Right lobe of liver (tissue), 6 donors: ENCODE results near the gene CDH12. TPM values are rescaled to one million over a fixed set of nuclear protein-coding genes. Genes with fewer than 3 reads are reported as not detected.

Source experiments
- ATAC-seq, 4 donors: fragments of 200-7000 bp; cut with Tn5 transposase; one replicate each; pipeline ENCODE4 v1.9.1; 2020; ENCODE audit warnings: mild to moderate bottlenecking in 4 of 4, moderate library complexity in 4 of 4
- DNase-seq, 3 donors: peaks; one replicate each; pipeline ENCODE4 v3.0.0-alpha.2; 2020
- H3K27ac ChIP-seq, 3 donors: fragments of 200-600 bp; one replicate each; pipeline ENCODE4 v1.8.0; 2022
- H3K27me3 ChIP-seq, 2 donors: fragments of 200-600 bp; one replicate each; pipeline ENCODE4 v1.8.0; 2022
- H3K36me3 ChIP-seq, 4 donors: fragments of 200-600 bp; sonication (generic) in 1 of 4; one replicate each; pipeline versions ENCODE4 v1.5.1 to v1.8.0; 2017 to 2022; ENCODE audit warnings: control low read depth in 1 of 4
- H3K4me1 ChIP-seq, 4 donors: fragments of 200-600 bp; sonication (generic) in 1 of 4; one replicate each; pipeline versions ENCODE4 v1.5.1 to v1.8.0; 2017 to 2022; ENCODE audit warnings: control low read depth in 1 of 4
- H3K4me3 ChIP-seq, 3 donors: fragments of 200-600 bp; one replicate each; pipeline ENCODE4 v1.8.0; 2022
- H3K9me3 ChIP-seq, 4 donors: fragments of 200-600 bp; sonication (generic) in 1 of 4; one replicate each; pipeline versions ENCODE4 v1.5.1 to v1.8.0; 2017 to 2022; ENCODE audit warnings: control low read depth in 1 of 4
- CTCF ChIP-seq, 4 donors: fragments of 200-600 bp in 3 of 4; fragments of 450-650 bp in 1 of 4; IDR thresholded peaks; one replicate each; pipeline versions ENCODE4 v1.5.1 to v1.8.0; 2016 to 2022; ENCODE audit warnings: antibody characterized with exemption in 4 of 4, mild to moderate bottlenecking in 2 of 4
- POLR2A ChIP-seq: fragments of 450-650 bp; IDR thresholded peaks from one replicate; pipeline ENCODE4 v1.6.1; 2017; ENCODE audit warnings: antibody characterized with exemption, mild to moderate bottlenecking
- WGBS: methylation state at CpG from one replicate; pipeline ENCODE4 v1.1.6; 2018; ENCODE audit warnings: low coverage, low lambda C conversion rate; ENCODE audit not compliant: insufficient coverage; ENCODE audit errors: missing lambda C conversion rate; 5-methylcytosine and 5-hydroxymethylcytosine counted together
- intact Hi-C, 2 donors: fragments of 100-400 bp; cut with DNase I; formaldehyde crosslinking; loops; one replicate each; pipeline versions ENCODE4 v1.11.2 to v1.14.1; 2022
- total RNA-seq, 6 experiments: library from RNA; depleted of rRNA in 2 of 6; stranded (reverse); fragments of >200 nt in 2 of 6; fragmentation: NEBNext Ultra II Directional in 3 of 6; extraction: Animal tissue kit (Norgen Biotek cat#: 25700) in 3 of 6; gene quantifications; one replicate each; pipeline versions ENCODE4 v1.1.0 to v1.2.4, GENCODE V29; 2016 to 2023
- donor health status: DM: no; HTN: yes; CAD: no.
- donor health status: DM: no; HTN: no; CAD: no.
- donor health status: DM: no; HTN: no; CAD: no.
- donor health status: DM: no; HTN: yes; CAD: no.
- donor health status: DM: no; HTN: yes; CAD: no.

Gene CDH12
- total RNA-seq, 6 experiments from 2014 or later, result 0.42 to 1.0 (median 0.77) TPM; not detected in 3

DNA sequence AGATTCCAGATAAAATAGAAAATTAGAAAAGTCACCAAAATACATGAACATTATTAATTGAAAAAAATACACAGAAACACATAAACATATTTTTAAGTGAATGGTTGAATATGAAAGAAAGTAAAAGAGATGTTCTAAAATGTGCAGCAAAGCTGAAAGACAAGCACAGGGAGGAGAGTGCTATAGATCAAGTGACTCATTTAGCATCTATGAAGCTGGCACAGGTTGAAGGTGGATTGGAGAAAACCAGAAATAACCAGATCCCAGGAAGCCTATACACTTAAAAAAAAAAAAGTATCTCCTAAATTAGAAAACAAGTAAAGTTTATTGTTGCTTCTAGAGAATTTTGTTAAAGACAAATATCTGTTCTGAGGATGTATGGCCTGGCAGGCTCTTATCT is 338.9 kb downstream of the CDH12 start:
- Histone ChIP-seq H3K9me3 (no peaks in the 10 kb centered on the region), H3K27ac (no peak overlapping the region), H3K27me3 (no peaks in the 10 kb centered on the region), H3K4me3 (no peak overlapping the region), H3K36me3 (no peaks in the 10 kb centered on the region), H3K4me1 (no peaks in the 10 kb centered on the region)
- ATAC-seq (no peak), DNase-seq (no peak)
- intact Hi-C loops, result no loop called here
- no peak for TF ChIP-seq CTCF (IDR thresholded peaks at IDR 0.05)
- no peak for TF ChIP-seq POLR2A

GRCh38 chr5:22505891-22506290 is 347.3 kb downstream of the CDH12 start:
- DNase-seq (no peak), ATAC-seq (no peak)
- no peaks in the 10 kb centered on the region for H3K4me1 ChIP-seq
- no peaks in the 10 kb centered on the region for H3K9me3 ChIP-seq
- 17% methylated on average over 3 of the region's 3 CpGs for WGBS
- intact Hi-C loops, result no loop called here
- H3K27ac ChIP-seq, result no peak overlapping the region
- no peak for TF ChIP-seq CTCF (IDR thresholded peaks at IDR 0.05)
- no peak for TF ChIP-seq POLR2A
- no peaks in the 10 kb centered on the region for H3K27me3 ChIP-seq
- H3K4me3 ChIP-seq, result no peak overlapping the region
- H3K36me3 ChIP-seq, result no peaks in the 10 kb centered on the region

DNA sequence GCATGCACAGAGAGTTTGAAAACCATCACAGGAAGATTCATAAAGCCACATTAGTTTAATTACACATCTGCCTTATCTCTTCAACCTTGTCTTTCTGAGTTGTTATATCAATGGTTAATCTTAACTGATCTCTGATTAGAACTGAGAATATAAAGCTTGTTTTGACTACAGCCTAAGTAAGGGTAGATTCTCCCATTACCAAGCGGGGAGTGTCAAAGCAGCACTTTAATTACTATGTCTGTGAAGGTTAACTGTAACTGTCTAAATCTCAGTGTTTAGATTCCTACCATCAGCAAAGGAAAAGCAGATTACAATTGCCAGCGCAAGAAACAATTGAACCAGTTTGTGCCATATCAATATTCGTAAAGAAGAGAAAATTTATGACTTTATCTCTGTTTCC is 348.7 kb downstream of the CDH12 start:
- no peak for DNase-seq
- 42% methylated on average over 3 of the region's 3 CpGs for WGBS
- Histone ChIP-seq H3K9me3 (no peaks in the 10 kb centered on the region), H3K27me3 (no peaks in the 10 kb centered on the region), H3K4me1 (no peaks in the 10 kb centered on the region), H3K27ac (no peak overlapping the region), H3K4me3 (no peak overlapping the region), H3K36me3 (no peaks in the 10 kb centered on the region)
- intact Hi-C loops, result no loop called here
- ATAC-seq, result no peak
- TF ChIP-seq POLR2A (no peak), CTCF (IDR thresholded peaks at IDR 0.05) (no peak)

DNA sequence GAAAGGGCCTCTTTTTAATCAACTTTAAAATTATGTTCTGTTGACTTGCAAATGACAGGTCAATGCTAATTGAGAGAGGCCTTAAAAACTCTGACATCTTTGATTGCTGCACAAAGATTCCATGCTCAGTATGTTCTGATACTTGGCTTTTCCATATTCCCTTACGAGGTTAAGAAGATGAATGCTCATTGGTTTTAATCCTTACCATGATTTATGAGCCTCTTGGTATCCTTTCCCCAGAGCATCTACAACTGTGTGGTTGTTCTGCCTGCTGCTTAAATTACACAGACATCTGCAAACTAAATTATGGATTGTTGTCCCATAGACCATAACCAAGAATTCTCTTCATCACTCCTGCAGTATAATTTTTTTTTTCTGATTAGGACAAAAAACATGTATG is 352.6 kb downstream of the CDH12 start:
- H3K27me3 ChIP-seq, result no peaks in the 10 kb centered on the region
- H3K4me1 ChIP-seq, result no peaks in the 10 kb centered on the region
- ATAC-seq (no peak), DNase-seq (no peak)
- no peak for TF ChIP-seq POLR2A
- TF ChIP-seq CTCF (IDR thresholded peaks at IDR 0.05), result no peak
- no peak overlapping the region for H3K27ac ChIP-seq
- WGBS, result 22% methylated on average over 1 of the region's 1 CpG
- no peaks in the 10 kb centered on the region for H3K9me3 ChIP-seq
- intact Hi-C loops, result no loop called here
- H3K36me3 ChIP-seq, result no peaks in the 10 kb centered on the region
- no peak overlapping the region for H3K4me3 ChIP-seq

- Histone ChIP-seq H3K27me3 (no peaks in the 10 kb centered on the region), H3K9me3 (no peaks in the 10 kb centered on the region), H3K36me3 (no peaks in the 10 kb centered on the region), H3K4me3 (no peak overlapping the region), H3K4me1 (no peaks in the 10 kb centered on the region), H3K27ac (no peak overlapping the region)
- no peak for DNase-seq
- intact Hi-C loops, result no loop called here
- TF ChIP-seq CTCF (IDR thresholded peaks at IDR 0.05), result no peak
- no peak for TF ChIP-seq POLR2A
- ATAC-seq, result no peak
- 24% methylated on average over 4 of the region's 4 CpGs for WGBS
Observed at GRCh38 chr5:22496666-22497065, 356.5 kb downstream of the CDH12 start.
